GM12892 (cell line): Measurements from ENCODE around the gene ARL3.

ENCODE experiments used
- DNase-seq: peaks from one replicate; pipeline ENCODE4 v3.0.0; 2011; ENCODE audit not compliant: insufficient read length
- FAIRE-seq: peaks from 2 replicates; lab custom pipeline; 2011; peaks lifted over from hg19 to GRCh38; lab: Jason Lieb, UNC
- POLR2A ChIP-seq: IDR thresholded peaks from 2 replicates; pipeline ENCODE4 v1.6.1; 2011; ENCODE audit warnings: low read depth, low read length, control low read depth
- POLR2AphosphoS5 ChIP-seq: IDR thresholded peaks from 2 replicates; pipeline ENCODE4 v1.6.1; 2011; ENCODE audit warnings: low read depth, low read length, control low read depth
- TAF1 ChIP-seq: IDR thresholded peaks from 2 replicates; pipeline ENCODE4 v1.6.1; 2011; ENCODE audit warnings: low read depth, mild to moderate bottlenecking, control low read depth, low read length, borderline replicate concordance

The ARL3 gene

GRCh38 chr10:102651455-102652169 is 62.6 kb downstream of the ARL3 start:
- TF ChIP-seq POLR2AphosphoS5 (0 out of 2 replicates have a peak, but pooled peaks have one; percentile 27), POLR2A (no peak), TAF1 (no peak)
- DNase-seq (no peak), FAIRE-seq (peak; percentile 84)

DNA sequence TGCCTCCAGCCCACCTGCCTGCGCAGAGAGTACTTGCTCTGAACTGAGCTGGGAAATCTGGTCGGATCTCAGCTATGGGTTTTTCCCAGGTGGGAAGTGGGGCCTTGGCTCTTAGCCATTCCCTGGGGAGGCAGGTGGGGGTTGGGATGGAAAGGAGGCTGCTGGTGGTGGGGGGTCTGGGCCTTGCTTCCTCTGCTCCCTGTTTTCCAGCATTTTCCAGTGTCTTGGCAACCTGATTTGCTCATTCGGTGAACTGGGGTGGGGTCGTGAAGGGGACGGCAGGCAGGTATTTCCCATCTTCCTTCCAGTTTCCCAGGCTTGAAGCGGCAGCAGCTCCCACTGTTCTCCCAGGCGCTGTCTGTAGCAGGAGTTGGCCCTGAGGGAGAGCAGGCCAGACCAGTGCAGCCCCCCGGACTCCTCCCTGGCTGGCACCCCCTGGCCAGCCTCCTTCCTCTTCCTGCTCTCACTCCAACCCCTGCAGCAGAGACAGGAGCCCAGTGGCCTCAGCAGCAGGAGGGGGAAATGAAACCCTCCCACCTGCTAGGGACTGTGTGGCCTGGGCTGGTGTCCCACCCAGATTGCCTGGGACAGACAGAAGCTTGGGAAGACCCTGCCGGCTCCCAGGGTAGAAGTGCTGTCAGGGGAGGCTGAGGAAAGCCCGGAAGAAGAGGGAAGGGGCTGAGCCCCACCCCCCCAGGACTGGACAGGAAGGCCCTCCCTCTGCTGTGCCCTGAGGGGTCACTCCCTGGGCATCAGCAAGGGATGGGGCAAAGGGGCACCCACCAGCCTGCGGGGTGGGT is 63.3 kb downstream of the ARL3 start:
- FAIRE-seq (no peak), DNase-seq (no peak)
- TF ChIP-seq POLR2A (no peak), POLR2AphosphoS5 (no peak), TAF1 (no peak)

GRCh38 chr10:102649797-102650654 is 64.2 kb downstream of the ARL3 start:
- FAIRE-seq (no peak), DNase-seq (no peak)
- TF ChIP-seq TAF1 (no peak), POLR2A (no peak), POLR2AphosphoS5 (no peak)

GRCh38 chr10:102648889-102649796 is 65.1 kb downstream of the ARL3 start:
- DNase-seq (no peak), FAIRE-seq (peak; percentile 33)
- TF ChIP-seq POLR2AphosphoS5 (no peak), TAF1 (no peak), POLR2A (no peak)

- TF ChIP-seq TAF1 = no peak
- TF ChIP-seq POLR2AphosphoS5 = no peak
- TF ChIP-seq POLR2A = no peak
- FAIRE-seq = no peak
- no peak for DNase-seq
These were observed 65.8 kb downstream of the ARL3 start for GRCh38 chr10:102648269-102648888.

DNA sequence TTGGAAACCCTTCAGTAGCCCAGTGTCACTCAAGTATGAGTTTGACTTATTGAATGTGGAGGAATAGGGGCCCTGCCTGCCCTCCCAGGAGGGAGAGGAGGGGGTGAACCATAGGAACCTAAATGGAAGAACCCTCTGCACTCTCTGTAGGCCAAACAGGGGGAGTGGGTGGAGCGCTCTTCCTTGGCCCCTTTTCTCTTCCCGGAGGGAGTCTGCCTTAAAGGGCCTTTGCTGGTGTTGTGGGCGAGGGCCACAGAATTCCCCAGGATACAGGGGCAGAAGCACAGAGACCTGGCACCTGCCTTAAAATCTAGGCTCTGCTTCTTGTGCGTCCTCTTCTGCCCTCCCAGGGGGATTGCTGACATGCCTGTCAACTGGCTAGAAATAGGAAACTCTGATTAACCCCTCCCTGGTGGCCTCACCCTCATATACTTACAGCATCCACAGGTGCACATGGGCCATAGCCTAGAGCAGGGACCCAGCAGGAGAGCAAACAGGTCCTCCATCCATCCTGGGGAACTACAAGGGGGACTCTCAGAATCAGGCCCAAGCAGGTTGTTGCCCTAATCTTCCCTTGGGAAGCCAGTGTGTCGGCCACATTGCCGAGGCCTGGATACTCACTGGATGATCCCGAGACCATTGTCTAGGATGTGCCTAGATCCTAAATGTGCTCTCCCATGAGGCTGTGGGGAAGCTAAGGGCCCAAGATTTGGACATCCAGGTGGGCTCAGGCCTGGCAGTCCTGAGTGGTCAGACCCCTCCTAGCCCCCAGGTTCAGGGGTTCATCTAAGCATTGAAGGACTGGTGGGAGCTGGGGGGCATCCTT is 66.5 kb downstream of the ARL3 start:
- TF ChIP-seq POLR2AphosphoS5 (no peak), POLR2A (no peak), TAF1 (no peak)
- DNase-seq = no peak
- FAIRE-seq = peak; percentile 66

GRCh38 chr10:102646610-102647442 is 67.4 kb downstream of the ARL3 start:
- TF ChIP-seq POLR2AphosphoS5 (no peak), TAF1 (no peak)
- no peak for DNase-seq
- peak; percentile 92 for FAIRE-seq

DNA sequence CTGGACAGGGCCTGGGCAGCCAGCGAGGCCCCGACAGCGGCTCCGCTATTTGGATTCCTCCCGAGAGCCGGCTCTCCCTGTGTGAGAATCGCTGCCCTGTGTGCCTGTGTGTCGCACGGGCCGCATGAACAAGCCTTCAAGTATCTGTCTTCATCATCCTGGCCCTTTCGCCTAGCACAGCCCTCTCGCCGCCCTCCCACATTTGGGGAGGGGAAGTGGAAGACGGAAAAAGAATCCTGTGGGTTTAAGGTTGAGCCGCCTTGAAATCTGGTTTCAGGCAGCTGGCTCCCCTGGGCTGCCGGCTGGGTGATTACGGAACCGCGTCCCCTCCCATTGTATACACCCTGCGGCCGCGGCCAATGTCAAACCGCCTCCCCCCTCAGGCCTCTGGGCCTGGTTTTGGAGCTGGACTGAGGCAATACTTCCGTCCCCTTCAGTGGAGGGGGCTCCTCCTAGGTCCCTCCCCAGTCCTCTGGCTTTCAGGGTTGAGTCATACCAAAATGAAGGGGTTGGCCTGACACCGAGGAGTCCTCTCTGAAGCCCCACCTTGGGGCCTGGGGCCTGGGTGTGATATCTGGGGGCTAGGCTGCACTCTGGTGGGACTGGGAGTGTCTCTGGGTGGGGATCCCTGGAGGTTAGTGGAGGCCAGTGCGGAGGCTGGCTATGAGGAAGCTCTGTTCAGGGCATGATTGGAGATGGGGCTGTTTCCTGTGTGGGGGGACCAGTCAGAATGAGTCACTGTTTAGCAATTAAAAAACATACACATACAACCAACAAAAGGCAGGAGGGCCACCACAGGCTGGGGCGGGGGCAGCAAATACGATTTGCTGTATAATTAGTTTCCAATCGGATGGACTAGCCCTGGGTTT is 68.2 kb downstream of the ARL3 start:
- peak; percentile 17; the same call in 1 of the 2 replicates for TF ChIP-seq POLR2AphosphoS5
- TF ChIP-seq POLR2A = no peak; the same call in 1 of the 2 replicates
- peak; percentile 93 for FAIRE-seq
- DNase-seq = peak; percentile 65
